Body of pancreas (tissue), 4 donors: Measurements from ENCODE around the gene HEXA. TPM values are rescaled to one million over a fixed set of nuclear protein-coding genes. Genes with fewer than 3 reads are reported as not detected.
"Not testable (repeated sequence)": the region's sequence is repeated elsewhere in the genome, so short reads cannot be mapped to it uniquely, and the experiment has no call there.

ENCODE experiments used
- ATAC-seq: fragments of 150-250 bp; one replicate; pipeline ENCODE4 v1.9.1; 2016
- DNase-seq, 4 donors: peaks; one replicate each; pipeline ENCODE4 v3.0.0-alpha.2; 2019
- H3K27ac ChIP-seq, 4 donors: fragments of 200-600 bp; sonication (generic); 1 replicate in 3 of 4; 2 replicates in 1 of 4; pipeline versions ENCODE4 v1.5.1 to v1.6.1; 2016 to 2019; ENCODE audit warnings: mild to moderate bottlenecking in 1 of 4, mixed read lengths in 1 of 4, moderate library complexity in 1 of 4
- H3K27me3 ChIP-seq, 2 donors: fragments of 200-600 bp; sonication (generic); one replicate each; pipeline ENCODE4 v1.6.0; 2016; ENCODE audit warnings: mild to moderate bottlenecking in 1 of 2
- H3K36me3 ChIP-seq, 2 donors: fragments of 200-600 bp; sonication (generic); replicated peaks in 1 of 2; 2 replicates each; pipeline ENCODE4 v1.5.1; 2016; ENCODE audit warnings: low read depth in 2 of 2; ENCODE audit not compliant: insufficient read depth in 1 of 2
- H3K4me1 ChIP-seq: fragments of 200-600 bp; sonication (generic); one replicate; pipeline ENCODE4 v1.6.0; 2016
- H3K4me3 ChIP-seq, 2 donors: fragments of 200-600 bp; sonication (generic); 1 replicate in 1 of 2; 2 replicates in 1 of 2; pipeline ENCODE4 v1.5.1; 2016 to 2019
- H3K9me3 ChIP-seq, 3 donors: fragments of 200-600 bp; sonication (generic); 1 replicate in 2 of 3; 2 replicates in 1 of 3; pipeline ENCODE4 v1.5.1; 2016
- CTCF ChIP-seq, 7 experiments: fragments of 450-650 bp in 4 of 7; fragments of 200-600 bp in 3 of 7; sonication (generic) in 3 of 7; IDR thresholded peaks; one replicate each; pipeline ENCODE4 v1.5.1; 2016 to 2019; ENCODE audit warnings: antibody characterized with exemption in 7 of 7
- POLR2A ChIP-seq, 3 donors: fragments of 450-650 bp; IDR thresholded peaks; one replicate each; pipeline ENCODE4 v1.6.1; 2016; ENCODE audit warnings: antibody characterized with exemption in 3 of 3, mild to moderate bottlenecking in 2 of 3
- WGBS, 2 donors: methylation state at CpG; one replicate each; pipeline ENCODE4 v1.1.5; 2017; 5-methylcytosine and 5-hydroxymethylcytosine counted together
- intact Hi-C: fragments of 100-400 bp; cut with DNase I; formaldehyde crosslinking; loops from one replicate; pipeline ENCODE4 v1.15.1; 2023
- total RNA-seq, 2 donors: library from RNA; depleted of rRNA; stranded (reverse); fragments of >200 nt; gene quantifications; one replicate each; pipeline ENCODE4 v1.1.0, GENCODE V29; 2016

The HEXA gene
- total RNA-seq, 2 donors from 2014 or later = 35.5 to 48.8 TPM

- 54 to 65% methylated on average over 2 of the region's 2 CpGs for WGBS, 2 donors
- Histone ChIP-seq H3K4me3 (no peak overlapping the region), H3K27ac (no peak overlapping the region), H3K9me3 (no peaks in the 10 kb centered on the region), H3K4me1 (no peaks in the 10 kb centered on the region), H3K36me3 (no peaks in the 10 kb centered on the region), H3K27me3 (no peaks in the 10 kb centered on the region)
- intact Hi-C loops = no loop called here
- ATAC-seq = no peak
- no peak for DNase-seq
- TF ChIP-seq POLR2A (IDR thresholded peaks at IDR 0.05) (no peak), CTCF (IDR thresholded peaks at IDR 0.05) (no peak)
Measured at GRCh38 chr15:72415304-72415703, 39.5 kb upstream of the HEXA start.

- H3K27ac ChIP-seq, H3K27me3 ChIP-seq, H3K4me3 ChIP-seq, H3K9me3 ChIP-seq, H3K4me1 ChIP-seq, intact Hi-C loops, DNase-seq, ATAC-seq, H3K36me3 ChIP-seq: not testable (repeated sequence)
- whole genome bisulfite sequencing, 2 donors = 69 to 70% methylated on average over 3 of the region's 3 CpGs
Measured at GRCh38 chr15:72413337-72413736, 37.5 kb upstream of the HEXA start.

GRCh38 chr15:72411544-72411943, 35.7 kb upstream of the HEXA start:
- Histone ChIP-seq H3K27ac (no peak overlapping the region), H3K36me3 (no peaks in the 10 kb centered on the region), H3K4me3 (no peak overlapping the region), H3K27me3 (no peaks in the 10 kb centered on the region), H3K9me3 (no peaks in the 10 kb centered on the region), H3K4me1 (no peaks in the 10 kb centered on the region)
- intact Hi-C loops = no loop called here
- DNase-seq (no peak), ATAC-seq (no peak)
- 6 to 20% methylated on average over 1 of the region's 1 CpG for WGBS, 2 donors
- TF ChIP-seq CTCF (IDR thresholded peaks at IDR 0.05) = no peak
- TF ChIP-seq POLR2A (IDR thresholded peaks at IDR 0.05) = no peak

- Histone ChIP-seq H3K9me3 (no peaks in the 10 kb centered on the region), H3K4me3 (no peak overlapping the region), H3K4me1 (no peaks in the 10 kb centered on the region), H3K36me3 (no peaks in the 10 kb centered on the region), H3K27me3 (no peaks in the 10 kb centered on the region), H3K27ac (no peak overlapping the region)
- TF ChIP-seq CTCF (IDR thresholded peaks at IDR 0.05) = no peak
- no peak for TF ChIP-seq POLR2A (IDR thresholded peaks at IDR 0.05)
- WGBS, 2 donors = 79 to 87% methylated on average over 5 of the region's 5 CpGs
- ATAC-seq (no peak), DNase-seq (no peak)
- intact Hi-C loops = no loop called here
Measured at GRCh38 chr15:72411111-72411510, 35.3 kb upstream of the HEXA start.

GRCh38 chr15:72406936-72407335, 31.1 kb upstream of the HEXA start:
- intact Hi-C loops = no loop called here
- Histone ChIP-seq H3K9me3 (no peaks in the 10 kb centered on the region), H3K4me1 (no peaks in the 10 kb centered on the region), H3K4me3 (no peak overlapping the region), H3K36me3 (no peaks in the 10 kb centered on the region), H3K27me3 (no peaks in the 10 kb centered on the region), H3K27ac (no peak overlapping the region)
- DNase-seq (no peak), ATAC-seq (no peak)
- 57 to 72% methylated on average over 3 of the region's 3 CpGs for WGBS, 2 donors
- no peak for TF ChIP-seq CTCF (IDR thresholded peaks at IDR 0.05)
- TF ChIP-seq POLR2A (IDR thresholded peaks at IDR 0.05) = no peak
